ENCODE data around the gene CNIH3.

DNA sequence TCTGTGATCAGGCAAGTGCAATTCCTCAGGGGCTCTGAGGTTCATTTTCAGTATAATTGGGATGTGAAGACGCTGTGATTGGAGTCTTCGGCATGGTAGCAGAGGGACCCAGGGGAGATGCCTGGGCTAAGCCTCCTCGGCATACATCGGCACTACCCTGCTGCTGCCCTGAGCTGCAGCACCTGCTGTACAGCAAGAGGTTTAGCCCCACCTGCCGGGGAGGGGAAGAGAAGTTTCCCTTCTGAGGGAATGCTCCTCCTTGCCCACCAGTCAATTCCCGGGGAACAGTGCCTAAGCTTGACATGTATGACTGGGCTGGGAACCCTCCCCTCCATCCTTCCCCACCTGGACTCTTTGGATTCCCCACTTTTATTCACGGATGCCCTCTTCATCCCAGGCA is 24.9 kb downstream of the CNIH3 start:
- TF ChIP-seq CTCF (IDR thresholded peaks at IDR 0.05; ENCODE audit: borderline replicate concordance, extremely low read depth, low read length, poor library complexity, severe bottlenecking): no peak
- no peak for TF ChIP-seq EZH2 (IDR thresholded peaks at IDR 0.05; ENCODE audit: borderline replicate concordance, low read depth, low read length, severe bottlenecking)

Measured in DND-41 (cell line).